ENCODE measurements around the gene OR5B21.

DNA sequence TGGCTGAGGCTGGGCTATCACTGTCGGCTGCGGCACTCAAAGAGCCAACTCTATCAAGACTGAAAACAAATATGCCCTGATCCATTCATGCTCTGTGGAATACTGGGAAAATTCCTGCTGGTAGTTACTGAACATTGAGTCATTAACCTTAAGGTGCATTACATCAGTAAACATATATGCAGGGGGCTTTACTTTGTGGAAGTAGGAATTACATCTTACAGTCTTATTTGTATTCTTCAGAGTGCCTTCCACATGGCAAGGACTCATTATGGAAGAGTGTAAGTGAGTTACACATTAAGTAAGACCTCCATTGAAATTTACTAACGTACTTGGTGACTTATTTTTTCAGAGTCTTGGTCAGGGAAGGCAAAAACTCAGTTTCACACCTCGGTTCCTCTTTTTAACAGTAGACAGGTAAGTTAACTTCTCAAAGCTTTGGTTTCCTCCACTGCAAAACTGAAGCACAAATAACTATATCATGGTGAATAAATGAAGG is 4.5 kb downstream of the OR5B21 start:
- TF ChIP-seq, protein P1, sequence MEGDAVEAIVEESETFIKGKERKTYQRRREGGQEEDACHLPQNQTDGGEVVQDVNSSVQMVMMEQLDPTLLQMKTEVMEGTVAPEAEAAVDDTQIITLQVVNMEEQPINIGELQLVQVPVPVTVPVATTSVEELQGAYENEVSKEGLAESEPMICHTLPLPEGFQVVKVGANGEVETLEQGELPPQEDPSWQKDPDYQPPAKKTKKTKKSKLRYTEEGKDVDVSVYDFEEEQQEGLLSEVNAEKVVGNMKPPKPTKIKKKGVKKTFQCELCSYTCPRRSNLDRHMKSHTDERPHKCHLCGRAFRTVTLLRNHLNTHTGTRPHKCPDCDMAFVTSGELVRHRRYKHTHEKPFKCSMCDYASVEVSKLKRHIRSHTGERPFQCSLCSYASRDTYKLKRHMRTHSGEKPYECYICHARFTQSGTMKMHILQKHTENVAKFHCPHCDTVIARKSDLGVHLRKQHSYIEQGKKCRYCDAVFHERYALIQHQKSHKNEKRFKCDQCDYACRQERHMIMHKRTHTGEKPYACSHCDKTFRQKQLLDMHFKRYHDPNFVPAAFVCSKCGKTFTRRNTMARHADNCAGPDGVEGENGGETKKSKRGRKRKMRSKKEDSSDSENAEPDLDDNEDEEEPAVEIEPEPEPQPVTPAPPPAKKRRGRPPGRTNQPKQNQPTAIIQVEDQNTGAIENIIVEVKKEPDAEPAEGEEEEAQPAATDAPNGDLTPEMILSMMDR (conservative IDR thresholded peaks at IDR 0.05; ENCODE audit: low read length) = no peak
- TF ChIP-seq EZH2phosphoT487 (IDR thresholded peaks at IDR 0.05; ENCODE audit: borderline replicate concordance) = no peak
